Caco-2 (cell line): ENCODE measurements around the gene FAM78A. TPM values are rescaled to one million over a fixed set of nuclear protein-coding genes. Genes with fewer than 3 reads are reported as not detected.

Experiments used
- BruUV-seq: library from RNA; stranded (reverse); fragments of 400-500 nt; replicated peaks from 2 replicates; lab custom pipeline; 2021; lab: Mats Ljungman, UMichigan
- CTCF ChIA-PET: fragments of 300-600 bp; sonication (Branson Sonifier 250); formaldehyde crosslinking; loops from one replicate; lab custom pipeline; 2022; ENCODE audit warnings: antibody characterized with exemption; lab: Charles Lee
- POLR2A ChIA-PET: fragments of 300-600 bp; sonication (Branson Sonifier 250); formaldehyde crosslinking; loops from one replicate; lab custom pipeline; 2022; ENCODE audit warnings: antibody characterized with exemption; lab: Charles Lee
- DNase-seq, 2 experiments: peaks; one replicate each; pipeline versions ENCODE4 v3.0.0 to v3.0.0-alpha.2; 2020 to 2022
- H3K27me3 ChIP-seq: replicated peaks from 2 replicates; pipeline ENCODE4 v1.6.0; 2011; ENCODE audit warnings: low read length; ENCODE audit not compliant: control insufficient read depth, insufficient read depth
- H3K36me3 ChIP-seq: 2 replicates; pipeline ENCODE4 v1.5.1; 2011; ENCODE audit warnings: low read length; ENCODE audit not compliant: control insufficient read depth, insufficient read depth
- H3K4me1 ChIP-seq: fragments of 250-450 bp; sonication (Bioruptor Pico); 2 replicates; pipeline ENCODE4 v1.5.1; 2020; ENCODE audit warnings: mild to moderate bottlenecking
- H3K4me3 ChIP-seq: 2 replicates; pipeline ENCODE4 v1.5.1; 2011; ENCODE audit warnings: low read depth, mild to moderate bottlenecking, control low read depth, low read length
- H3K9me3 ChIP-seq: fragments of 250-450 bp; sonication (Bioruptor Pico); 2 replicates; pipeline ENCODE4 v1.5.1; 2020; ENCODE audit warnings: mild to moderate bottlenecking, moderate library complexity
- H3K27ac Mint-ChIP-seq: one replicate; pipeline ENCODE4 v1.8.0; 2022; ENCODE audit warnings: mixed read lengths; ENCODE audit not compliant: unreplicated experiment
- H3K27me3 Mint-ChIP-seq: one replicate; pipeline ENCODE4 v1.8.0; 2022; ENCODE audit warnings: mixed read lengths; ENCODE audit not compliant: insufficient read depth, unreplicated experiment
- H3K36me3 Mint-ChIP-seq: one replicate; pipeline ENCODE4 v1.8.0; 2022; ENCODE audit warnings: mild to moderate bottlenecking, mixed read lengths; ENCODE audit not compliant: insufficient read depth, unreplicated experiment
- H3K4me1 Mint-ChIP-seq: one replicate; pipeline ENCODE4 v1.8.0; 2022; ENCODE audit warnings: low read depth, mixed read lengths; ENCODE audit not compliant: unreplicated experiment
- H3K4me3 Mint-ChIP-seq: one replicate; pipeline ENCODE4 v1.8.0; 2022; ENCODE audit warnings: mild to moderate bottlenecking, moderate library complexity, mixed read lengths; ENCODE audit not compliant: unreplicated experiment
- H3K9me3 Mint-ChIP-seq: one replicate; pipeline ENCODE4 v1.8.0; 2022; ENCODE audit warnings: mixed read lengths; ENCODE audit not compliant: unreplicated experiment
- CTCF ChIP-seq, 2 experiments: fragments of 200-600 bp in 1 of 2; IDR thresholded peaks; 1 replicate in 1 of 2; 2 replicates in 1 of 2; pipeline versions ENCODE4 v1.5.1 to v1.8.0; 2011 to 2022; ENCODE audit warnings: antibody characterized with exemption in 1 of 2, control low read depth in 1 of 2, inconsistent platforms in 1 of 2, low read depth in 1 of 2, low read length in 1 of 2, mild to moderate bottlenecking in 1 of 2, moderate library complexity in 1 of 2; ENCODE audit not compliant: insufficient read depth in 1 of 2, severe bottlenecking in 1 of 2, unreplicated experiment in 1 of 2
- intact Hi-C: fragments of 100-400 bp; cut with micrococcal nuclease; formaldehyde crosslinking; loops from one replicate; pipeline ENCODE4 v1.10.0; 2022; ENCODE audit not compliant: unreplicated experiment
- total RNA-seq: library from RNA; stranded (reverse); gene quantifications from 2 replicates; pipeline ENCODE4 v1.2.3, GENCODE V29; 2022

The FAM78A gene
- total RNA-seq, 1 experiment from 2014 or later: 0.70 TPM

- H3K4me1 ChIP-seq: peaks cover 13% of the 10 kb centered on the region
- no TSS peak for BruUV-seq
- no peaks in the 10 kb centered on the region for H3K27me3 Mint-ChIP-seq
- H3K36me3 Mint-ChIP-seq: peaks cover 11% of the 10 kb centered on the region
- H3K4me3 Mint-ChIP-seq: no peak overlapping the region
- intact Hi-C loops: no loop called here
- no peaks in the 10 kb centered on the region for H3K36me3 ChIP-seq
- no peaks in the 10 kb centered on the region for H3K9me3 Mint-ChIP-seq
- ChIA-PET POLR2A (no interaction called here), CTCF (no interaction called here)
- H3K4me3 ChIP-seq: no peak overlapping the region
- H3K9me3 ChIP-seq: no peaks in the 10 kb centered on the region
- no peak for TF ChIP-seq CTCF (IDR thresholded peaks at IDR 0.05; ENCODE audit: insufficient read depth in 1 of 2, low read depth in 1 of 2, low read length in 1 of 2, severe bottlenecking in 1 of 2, unreplicated experiment in 1 of 2)
- no peak overlapping the region for H3K27ac Mint-ChIP-seq
- no peak for DNase-seq
- no peaks in the 10 kb centered on the region for H3K27me3 ChIP-seq
- peaks cover 8% of the 10 kb centered on the region for H3K4me1 Mint-ChIP-seq
Measured at GRCh38 chr9:131310833-131311554, 34.7 kb upstream of the FAM78A start.

- peaks cover 13% of the 10 kb centered on the region for H3K4me1 ChIP-seq
- DNase-seq: no peak
- Mint-ChIP-seq H3K27me3 (no peaks in the 10 kb centered on the region), H3K4me3 (no peak overlapping the region), H3K27ac (no peak overlapping the region), H3K9me3 (no peaks in the 10 kb centered on the region), H3K36me3 (peaks cover 11% of the 10 kb centered on the region), H3K4me1 (peaks cover 11% of the 10 kb centered on the region)
- ChIA-PET POLR2A (no interaction called here), CTCF (no interaction called here)
- no peaks in the 10 kb centered on the region for H3K27me3 ChIP-seq
- H3K9me3 ChIP-seq: no peaks in the 10 kb centered on the region
- H3K4me3 ChIP-seq: no peak overlapping the region
- H3K36me3 ChIP-seq: no peaks in the 10 kb centered on the region
- no TSS peak for BruUV-seq
- intact Hi-C loops: no loop called here
- TF ChIP-seq CTCF (IDR thresholded peaks at IDR 0.05; ENCODE audit: insufficient read depth in 1 of 2, low read depth in 1 of 2, low read length in 1 of 2, severe bottlenecking in 1 of 2, unreplicated experiment in 1 of 2): no peak
Measured at GRCh38 chr9:131309530-131310276, 33.4 kb upstream of the FAM78A start.

GRCh38 chr9:131308906-131309529, 32.7 kb upstream of the FAM78A start:
- H3K27me3 ChIP-seq: no peaks in the 10 kb centered on the region

More at GRCh38 chr9:131308906-131309529, 32.7 kb upstream of the FAM78A start:
- ChIA-PET POLR2A (no interaction called here), CTCF (no interaction called here)
- no peaks in the 10 kb centered on the region for H3K36me3 ChIP-seq
- DNase-seq: no peak
- no TSS peak for BruUV-seq
- no peaks in the 10 kb centered on the region for H3K9me3 Mint-ChIP-seq
- no peak for TF ChIP-seq CTCF (IDR thresholded peaks at IDR 0.05; ENCODE audit: insufficient read depth in 1 of 2, low read depth in 1 of 2, low read length in 1 of 2, severe bottlenecking in 1 of 2, unreplicated experiment in 1 of 2)
- peaks cover 11% of the 10 kb centered on the region for H3K36me3 Mint-ChIP-seq
- H3K9me3 ChIP-seq: no peaks in the 10 kb centered on the region
- peaks cover 15% of the 10 kb centered on the region for H3K4me1 ChIP-seq
- no peak overlapping the region for H3K27ac Mint-ChIP-seq
- H3K4me3 ChIP-seq: no peak overlapping the region
- H3K4me3 Mint-ChIP-seq: no peak overlapping the region
- intact Hi-C loops: no loop called here
- H3K4me1 Mint-ChIP-seq: peaks cover 15% of the 10 kb centered on the region
- H3K27me3 Mint-ChIP-seq: no peaks in the 10 kb centered on the region
